ENCODE results near the gene COPE. TPM values are rescaled to one million over a fixed set of nuclear protein-coding genes. Genes with fewer than 3 reads are reported as not detected.
A peak's percentile ranks its signal among the peaks of the same experiment; 100 is the strongest.

The COPE gene
- polyA plus RNA-seq, 1 experiment, result 309 TPM

DNA sequence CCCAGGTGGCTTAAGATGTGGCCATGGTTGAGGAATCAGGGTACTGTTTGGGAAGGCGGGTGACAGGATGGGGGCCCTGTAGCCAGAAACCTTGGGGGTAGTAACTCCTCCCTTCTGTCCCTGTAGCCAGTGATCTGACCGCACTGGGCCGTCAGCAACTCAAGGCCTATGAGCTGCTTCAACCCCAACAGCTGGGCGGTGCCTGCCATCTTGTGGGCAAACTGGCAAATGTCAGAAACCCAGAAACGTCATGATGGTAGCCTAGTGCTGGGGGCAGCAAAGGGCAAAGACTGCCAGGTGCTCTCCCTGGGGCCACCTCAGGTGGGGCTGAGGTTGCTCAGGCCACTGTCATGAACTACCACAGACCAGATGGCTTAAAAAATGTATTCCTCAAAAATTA is 3.5 kb downstream of the COPE start:
- no peak for DNase-seq (ENCODE audit: low read depth)
- peaks cover 16% of the 10 kb centered on the region for H3K36me3 ChIP-seq (ENCODE audit: control insufficient read depth, insufficient read depth, low read length)
- TF ChIP-seq, protein P1, sequence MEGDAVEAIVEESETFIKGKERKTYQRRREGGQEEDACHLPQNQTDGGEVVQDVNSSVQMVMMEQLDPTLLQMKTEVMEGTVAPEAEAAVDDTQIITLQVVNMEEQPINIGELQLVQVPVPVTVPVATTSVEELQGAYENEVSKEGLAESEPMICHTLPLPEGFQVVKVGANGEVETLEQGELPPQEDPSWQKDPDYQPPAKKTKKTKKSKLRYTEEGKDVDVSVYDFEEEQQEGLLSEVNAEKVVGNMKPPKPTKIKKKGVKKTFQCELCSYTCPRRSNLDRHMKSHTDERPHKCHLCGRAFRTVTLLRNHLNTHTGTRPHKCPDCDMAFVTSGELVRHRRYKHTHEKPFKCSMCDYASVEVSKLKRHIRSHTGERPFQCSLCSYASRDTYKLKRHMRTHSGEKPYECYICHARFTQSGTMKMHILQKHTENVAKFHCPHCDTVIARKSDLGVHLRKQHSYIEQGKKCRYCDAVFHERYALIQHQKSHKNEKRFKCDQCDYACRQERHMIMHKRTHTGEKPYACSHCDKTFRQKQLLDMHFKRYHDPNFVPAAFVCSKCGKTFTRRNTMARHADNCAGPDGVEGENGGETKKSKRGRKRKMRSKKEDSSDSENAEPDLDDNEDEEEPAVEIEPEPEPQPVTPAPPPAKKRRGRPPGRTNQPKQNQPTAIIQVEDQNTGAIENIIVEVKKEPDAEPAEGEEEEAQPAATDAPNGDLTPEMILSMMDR (IDR thresholded peaks at IDR 0.05; ENCODE audit: insufficient read depth, low read depth, low read length), result peak; percentile 47
- ChIA-PET POLR2A (no interaction called here), CTCF (interaction anchor here (0.7 to 1.8 kb wide), 4 partner anchors 8 to 492 kb away, joined by 3 to 4 read pairs (median 4); no protein-coding TSS in a partner anchor)
- no peak overlapping the region for H3K4me3 ChIP-seq (ENCODE audit: low read depth, low read length)
- H3K27me3 ChIP-seq (ENCODE audit: control insufficient read depth, insufficient read depth, low read length), result no peaks in the 10 kb centered on the region

DNA sequence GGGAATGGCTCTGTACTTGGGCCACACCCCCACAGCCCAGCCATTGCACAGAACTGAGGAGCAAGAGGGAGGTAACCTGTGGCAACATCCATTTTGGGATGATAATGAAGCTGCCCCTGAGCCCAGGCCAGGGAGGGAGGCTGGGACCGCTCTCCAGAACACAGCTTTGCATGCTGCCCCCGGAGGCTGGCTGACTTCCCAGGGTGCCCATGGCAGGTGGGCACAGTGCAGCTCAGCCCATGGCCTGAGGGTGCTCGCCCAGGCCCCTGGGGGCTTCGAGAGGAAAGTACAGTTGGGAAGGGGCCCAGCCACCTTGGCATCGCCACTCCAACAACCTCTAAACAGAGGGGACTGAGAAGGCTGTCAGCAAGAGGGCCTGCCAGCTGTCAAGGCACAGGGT is 5.7 kb downstream of the COPE start:
- H3K36me3 ChIP-seq (ENCODE audit: control insufficient read depth, insufficient read depth, low read length), result peaks cover 21% of the 10 kb centered on the region
- no peaks in the 10 kb centered on the region for H3K27me3 ChIP-seq (ENCODE audit: control insufficient read depth, insufficient read depth, low read length)
- ChIA-PET CTCF (interaction anchor here (0.6 to 1.0 kb wide), 2 partner anchors 24 to 73 kb away, joined by 3 read pairs; no protein-coding TSS in a partner anchor), POLR2A (no interaction called here)
- H3K4me3 ChIP-seq (ENCODE audit: low read depth, low read length), result no peak overlapping the region
- DNase-seq (ENCODE audit: low read depth), result no peak
- TF ChIP-seq, protein P1 (IDR thresholded peaks at IDR 0.05; ENCODE audit: insufficient read depth, low read depth, low read length), result no peak

DNA sequence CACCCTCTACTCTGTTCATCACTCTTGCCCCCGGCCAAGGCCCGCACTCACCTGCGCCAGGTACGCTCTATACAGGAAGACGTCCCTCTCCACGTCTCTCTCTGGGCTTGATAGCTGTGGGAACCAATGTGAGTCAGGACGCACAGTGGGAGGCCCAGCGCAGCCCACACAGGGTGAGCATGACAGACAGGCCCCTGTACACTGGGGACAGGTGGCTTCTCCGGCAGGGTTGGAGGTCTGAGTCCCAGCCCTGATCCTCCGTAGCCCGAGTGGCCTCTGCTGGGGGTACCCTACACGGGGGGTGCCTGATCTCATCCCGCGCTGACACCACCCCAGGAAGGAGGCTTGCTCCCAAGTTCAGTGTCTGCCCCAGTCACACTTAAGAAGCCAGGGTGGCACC is 6.3 kb downstream of the COPE start:
- ChIA-PET CTCF (interaction anchor here (0.6 to 1.0 kb wide), 2 partner anchors 23 to 74 kb away, joined by 3 read pairs; no protein-coding TSS in a partner anchor), POLR2A (no interaction called here)
- no peak for DNase-seq (ENCODE audit: low read depth)
- Histone ChIP-seq H3K4me3 (ENCODE audit: low read depth, low read length) (no peak overlapping the region), H3K36me3 (ENCODE audit: control insufficient read depth, insufficient read depth, low read length) (peaks cover 24% of the 10 kb centered on the region), H3K27me3 (ENCODE audit: control insufficient read depth, insufficient read depth, low read length) (no peaks in the 10 kb centered on the region)
- TF ChIP-seq, protein P1 (IDR thresholded peaks at IDR 0.05; ENCODE audit: insufficient read depth, low read depth, low read length), result no peak

DNA sequence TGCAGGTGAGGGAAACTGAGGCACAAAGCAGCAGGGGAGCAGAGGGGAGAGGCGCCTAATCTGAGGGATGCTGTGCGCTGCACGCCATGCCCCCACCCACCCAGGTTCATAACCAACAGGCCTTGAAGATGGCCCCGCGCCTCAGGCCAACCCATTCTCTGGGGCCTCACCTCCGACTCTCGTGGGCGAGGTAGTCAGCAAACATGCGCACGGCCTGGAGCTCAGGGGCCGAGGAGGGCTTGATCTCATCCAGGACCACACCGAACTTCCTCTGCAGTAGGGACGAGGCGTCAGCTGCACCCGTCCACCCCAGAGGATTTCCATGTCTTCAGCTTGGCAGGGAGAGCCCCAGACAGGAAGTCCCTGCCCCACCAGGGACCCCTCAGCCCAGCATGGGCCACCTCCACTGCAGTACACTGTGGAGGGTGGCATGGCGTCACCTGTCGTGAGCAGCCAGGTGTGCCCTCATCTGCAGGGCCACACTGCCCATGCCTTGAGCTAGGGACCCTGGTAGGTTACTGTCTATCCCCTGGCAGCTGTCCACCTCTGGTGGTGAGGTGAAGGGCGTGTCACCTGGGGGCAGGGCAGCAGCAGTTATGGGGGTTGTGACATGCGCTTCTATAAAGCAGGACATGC is 8.3 kb downstream of the COPE start:
- no peak for DNase-seq (ENCODE audit: low read depth)
- Histone ChIP-seq H3K4me3 (ENCODE audit: low read depth, low read length) (no peak overlapping the region), H3K27me3 (ENCODE audit: control insufficient read depth, insufficient read depth, low read length) (no peaks in the 10 kb centered on the region), H3K36me3 (ENCODE audit: control insufficient read depth, insufficient read depth, low read length) (peaks cover 36% of the 10 kb centered on the region)
- ChIA-PET CTCF (interaction anchor here (1.0 kb wide), 1 partner anchor 76 kb away, joined by 4 read pairs; no protein-coding TSS in a partner anchor), POLR2A (no interaction called here)
- TF ChIP-seq, protein P1 (IDR thresholded peaks at IDR 0.05; ENCODE audit: insufficient read depth, low read depth, low read length), result no peak

DNA sequence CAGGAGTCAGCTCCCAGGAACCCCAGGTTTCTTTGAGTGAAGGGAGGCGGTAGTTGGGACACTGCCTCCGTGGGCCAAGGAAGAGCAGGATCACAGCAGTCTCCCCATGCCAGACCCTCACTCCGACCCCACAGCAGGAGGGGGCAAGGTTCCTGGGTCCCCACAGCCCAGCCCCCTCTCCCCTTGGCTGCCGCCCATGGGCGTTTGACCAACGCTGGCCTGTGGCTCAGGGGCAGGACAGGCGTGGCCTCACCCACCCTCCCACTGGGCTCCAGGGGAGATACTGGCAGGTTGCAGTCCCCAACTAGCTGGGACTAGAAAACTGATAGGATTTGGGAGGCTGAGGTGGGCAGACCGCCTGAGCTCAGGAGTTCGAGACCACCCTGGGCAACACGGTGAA is 9.2 kb downstream of the COPE start:
- DNase-seq (ENCODE audit: low read depth), result no peak
- ChIA-PET POLR2A (interaction anchor here (0.6 kb wide), 1 partner anchor 453 kb away, joined by 8 read pairs; no protein-coding TSS in a partner anchor), CTCF (interaction anchor here (1.0 kb wide), 1 partner anchor 77 kb away, joined by 4 read pairs; no protein-coding TSS in a partner anchor)
- TF ChIP-seq, protein P1 (IDR thresholded peaks at IDR 0.05; ENCODE audit: insufficient read depth, low read depth, low read length), result no peak
- Histone ChIP-seq H3K27me3 (ENCODE audit: control insufficient read depth, insufficient read depth, low read length) (no peaks in the 10 kb centered on the region), H3K36me3 (ENCODE audit: control insufficient read depth, insufficient read depth, low read length) (peaks cover 35% of the 10 kb centered on the region), H3K4me3 (ENCODE audit: low read depth, low read length) (no peak overlapping the region)

Measured in BJ (cell line).